IMR-90 (cell line): Measurements from ENCODE around the gene CREG2.

ENCODE experiments used
- BHLHE40 ChIP-seq: fragments of 150-350 bp; IDR thresholded peaks from 2 replicates; pipeline ENCODE4 v1.6.1; 2016; ENCODE audit warnings: mild to moderate bottlenecking, low read depth, low read length
- CEBPB ChIP-seq: IDR thresholded peaks from 2 replicates; pipeline ENCODE4 v1.6.1; 2012; ENCODE audit warnings: low read depth, low read length, improper control_type of control experiment
- CHD1 ChIP-seq: IDR thresholded peaks from 2 replicates; pipeline ENCODE4 v1.6.1; 2012; ENCODE audit warnings: low read depth, low read length, improper control_type of control experiment
- FOS ChIP-seq: fragments of 150-350 bp; IDR thresholded peaks from 2 replicates; pipeline ENCODE4 v1.6.1; 2016; ENCODE audit warnings: low read depth, low read length
- MAFK ChIP-seq: IDR thresholded peaks from 2 replicates; pipeline ENCODE4 v1.6.1; 2012; ENCODE audit warnings: low read depth, low read length, improper control_type of control experiment
- MAZ ChIP-seq: IDR thresholded peaks from 2 replicates; pipeline ENCODE4 v1.6.1; 2012; ENCODE audit warnings: low read depth, mild to moderate bottlenecking, low read length, improper control_type of control experiment, moderate library complexity, borderline replicate concordance
- MXI1 ChIP-seq: IDR thresholded peaks from 2 replicates; pipeline ENCODE4 v1.6.1; 2012; ENCODE audit warnings: low read depth, mild to moderate bottlenecking, low read length, moderate library complexity, borderline replicate concordance
- POLR2A ChIP-seq: IDR thresholded peaks from 2 replicates; pipeline ENCODE4 v1.6.1; 2012; ENCODE audit warnings: mild to moderate bottlenecking, low read depth, low read length
- RAD21 ChIP-seq: IDR thresholded peaks from 2 replicates; pipeline ENCODE4 v1.6.1; 2012; ENCODE audit warnings: low read length, improper control_type of control experiment
- RCOR1 ChIP-seq: IDR thresholded peaks from 2 replicates; pipeline ENCODE4 v1.6.1; 2012; ENCODE audit warnings: mild to moderate bottlenecking, low read length, improper control_type of control experiment; ENCODE audit not compliant: insufficient replicate concordance
- RFX5 ChIP-seq: IDR thresholded peaks from 2 replicates; pipeline ENCODE4 v1.8.0; 2012; ENCODE audit warnings: low read depth, mild to moderate bottlenecking, low read length, moderate library complexity
- TF ChIP-seq, protein P1 (sequence below): conservative IDR thresholded peaks from 2 replicates; pipeline ENCODE4 v1.5.1; 2012; ENCODE audit warnings: mild to moderate bottlenecking, low read depth, low read length, improper control_type of control experiment
- TF ChIP-seq, protein P2 (sequence below): fragments of 150-350 bp; IDR thresholded peaks from 2 replicates; pipeline ENCODE4 v1.6.1; 2017; ENCODE audit warnings: mild to moderate bottlenecking, antibody characterized with exemption, low read length, low read depth

DNA sequence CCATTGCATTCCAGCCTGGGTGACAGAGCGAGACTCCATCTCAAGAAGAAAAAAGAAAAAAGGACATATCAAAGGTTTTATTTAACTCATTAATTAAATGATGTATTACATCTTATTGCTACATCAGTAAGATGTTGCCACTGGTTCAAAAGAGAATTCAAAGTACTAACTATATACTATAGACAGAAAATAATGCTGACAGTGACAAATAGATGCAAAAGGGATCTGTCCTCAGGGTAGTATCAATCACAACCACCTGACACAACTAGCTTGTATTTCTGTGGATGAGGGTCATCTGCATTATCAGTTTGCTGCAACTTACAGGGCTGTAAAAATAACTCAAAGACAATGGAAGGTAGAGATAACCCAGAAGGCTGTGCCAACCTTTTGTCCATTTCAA is 16.4 kb upstream of the CREG2 start:
- TF ChIP-seq, protein P1, sequence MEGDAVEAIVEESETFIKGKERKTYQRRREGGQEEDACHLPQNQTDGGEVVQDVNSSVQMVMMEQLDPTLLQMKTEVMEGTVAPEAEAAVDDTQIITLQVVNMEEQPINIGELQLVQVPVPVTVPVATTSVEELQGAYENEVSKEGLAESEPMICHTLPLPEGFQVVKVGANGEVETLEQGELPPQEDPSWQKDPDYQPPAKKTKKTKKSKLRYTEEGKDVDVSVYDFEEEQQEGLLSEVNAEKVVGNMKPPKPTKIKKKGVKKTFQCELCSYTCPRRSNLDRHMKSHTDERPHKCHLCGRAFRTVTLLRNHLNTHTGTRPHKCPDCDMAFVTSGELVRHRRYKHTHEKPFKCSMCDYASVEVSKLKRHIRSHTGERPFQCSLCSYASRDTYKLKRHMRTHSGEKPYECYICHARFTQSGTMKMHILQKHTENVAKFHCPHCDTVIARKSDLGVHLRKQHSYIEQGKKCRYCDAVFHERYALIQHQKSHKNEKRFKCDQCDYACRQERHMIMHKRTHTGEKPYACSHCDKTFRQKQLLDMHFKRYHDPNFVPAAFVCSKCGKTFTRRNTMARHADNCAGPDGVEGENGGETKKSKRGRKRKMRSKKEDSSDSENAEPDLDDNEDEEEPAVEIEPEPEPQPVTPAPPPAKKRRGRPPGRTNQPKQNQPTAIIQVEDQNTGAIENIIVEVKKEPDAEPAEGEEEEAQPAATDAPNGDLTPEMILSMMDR: no peak
- TF ChIP-seq RCOR1 (no peak), POLR2A (no peak), RFX5 (no peak), RAD21 (no peak), BHLHE40 (no peak), MXI1 (no peak), MAFK (peak; percentile 93), CEBPB (no peak), CHD1 (no peak), MAZ (no peak), FOS (no peak)
- TF ChIP-seq, protein P2, sequence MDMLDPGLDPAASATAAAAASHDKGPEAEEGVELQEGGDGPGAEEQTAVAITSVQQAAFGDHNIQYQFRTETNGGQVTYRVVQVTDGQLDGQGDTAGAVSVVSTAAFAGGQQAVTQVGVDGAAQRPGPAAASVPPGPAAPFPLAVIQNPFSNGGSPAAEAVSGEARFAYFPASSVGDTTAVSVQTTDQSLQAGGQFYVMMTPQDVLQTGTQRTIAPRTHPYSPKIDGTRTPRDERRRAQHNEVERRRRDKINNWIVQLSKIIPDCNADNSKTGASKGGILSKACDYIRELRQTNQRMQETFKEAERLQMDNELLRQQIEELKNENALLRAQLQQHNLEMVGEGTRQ: no peak
